Keratinocyte (primary cell): Measurements from ENCODE around the gene MRGPRD.

Source experiments
- CTCF ChIP-seq, 3 experiments: IDR thresholded peaks in 1 of 3; conservative IDR thresholded peaks in 1 of 3; optimal IDR thresholded peaks in 1 of 3; 2 replicates in 2 of 3; 3 replicates in 1 of 3; pipeline versions ENCODE3 to v1.5.1; 2011; ENCODE audit warnings: low read length in 3 of 3, mild to moderate bottlenecking in 3 of 3, moderate library complexity in 2 of 3, control low read depth in 1 of 3, inconsistent platforms in 1 of 3; ENCODE audit not compliant: insufficient read depth in 2 of 3; ENCODE audit errors: extremely low read depth in 1 of 3
- EZH2 ChIP-seq: IDR thresholded peaks from one replicate; pipeline ENCODE4 v1.6.1; 2012; ENCODE audit warnings: inconsistent platforms, mild to moderate bottlenecking, low read length, moderate library complexity

- TF ChIP-seq CTCF (optimal IDR thresholded peaks at IDR 0.05 in 1 of 3, IDR thresholded peaks at IDR 0.05 in 1 of 3, conservative IDR thresholded peaks at IDR 0.05 in 1 of 3; ENCODE audit: extremely low read depth in 1 of 3, insufficient read depth in 2 of 3, low read length in 3 of 3) = no peak
- no peak for TF ChIP-seq EZH2
These were observed 49.6 kb downstream of the MRGPRD start for GRCh38 chr11:68930991-68931855.
